Thoracic aorta (tissue), 2 donors: ENCODE data around the gene ZDHHC8. TPM values are rescaled to one million over a fixed set of nuclear protein-coding genes. Genes with fewer than 3 reads are reported as not detected.

Experiments used
- ATAC-seq: fragments of 150-250 bp; one replicate; pipeline ENCODE4 v1.8.0; 2017; ENCODE audit warnings: low read depth; ENCODE audit not compliant: insufficient number of reproducible peaks, low FRiP score
- DNase-seq: peaks from one replicate; pipeline ENCODE4 v3.0.0-alpha.2; 2020; ENCODE audit warnings: low spot score
- H3K27ac ChIP-seq, 2 donors: fragments of 200-600 bp; sonication (generic); 1 replicate in 1 of 2; 2 replicates in 1 of 2; pipeline ENCODE4 v1.5.1; 2016; ENCODE audit warnings: mild to moderate bottlenecking in 2 of 2, moderate library complexity in 2 of 2
- H3K27me3 ChIP-seq: fragments of 200-600 bp; sonication (generic); replicated peaks from 2 replicates; pipeline ENCODE4 v1.6.0; 2016; ENCODE audit warnings: mild to moderate bottlenecking; ENCODE audit not compliant: insufficient read depth
- H3K36me3 ChIP-seq: fragments of 200-600 bp; sonication (generic); one replicate; pipeline ENCODE4 v1.5.1; 2016
- H3K4me1 ChIP-seq, 2 donors: fragments of 200-600 bp; sonication (generic); 1 replicate in 1 of 2; 2 replicates in 1 of 2; pipeline versions ENCODE4 v1.5.1 to v1.6.0; 2016; ENCODE audit warnings: low read depth in 2 of 2, mild to moderate bottlenecking in 1 of 2; ENCODE audit not compliant: control insufficient read depth in 1 of 2
- H3K4me3 ChIP-seq: fragments of 200-600 bp; sonication (generic); 2 replicates; pipeline ENCODE4 v1.5.1; 2016; ENCODE audit warnings: mild to moderate bottlenecking
- H3K9me3 ChIP-seq: fragments of 200-600 bp; sonication (generic); 2 replicates; pipeline ENCODE4 v1.5.1; 2016
- total RNA-seq, 2 donors: library from RNA; depleted of rRNA; stranded (reverse); fragments of >200 nt; gene quantifications; one replicate each; pipeline versions ENCODE4 v1.1.0 to v1.2.3, GENCODE V29; 2016
- TF ChIP-seq, protein P1 (sequence below): fragments of 200-600 bp; sonication (generic); IDR thresholded peaks from one replicate; pipeline ENCODE4 v1.5.1; 2019; ENCODE audit warnings: antibody characterized with exemption

Gene ZDHHC8
- total RNA-seq, 2 donors from 2014 or later, result 14.8 to 49.8 TPM

DNA sequence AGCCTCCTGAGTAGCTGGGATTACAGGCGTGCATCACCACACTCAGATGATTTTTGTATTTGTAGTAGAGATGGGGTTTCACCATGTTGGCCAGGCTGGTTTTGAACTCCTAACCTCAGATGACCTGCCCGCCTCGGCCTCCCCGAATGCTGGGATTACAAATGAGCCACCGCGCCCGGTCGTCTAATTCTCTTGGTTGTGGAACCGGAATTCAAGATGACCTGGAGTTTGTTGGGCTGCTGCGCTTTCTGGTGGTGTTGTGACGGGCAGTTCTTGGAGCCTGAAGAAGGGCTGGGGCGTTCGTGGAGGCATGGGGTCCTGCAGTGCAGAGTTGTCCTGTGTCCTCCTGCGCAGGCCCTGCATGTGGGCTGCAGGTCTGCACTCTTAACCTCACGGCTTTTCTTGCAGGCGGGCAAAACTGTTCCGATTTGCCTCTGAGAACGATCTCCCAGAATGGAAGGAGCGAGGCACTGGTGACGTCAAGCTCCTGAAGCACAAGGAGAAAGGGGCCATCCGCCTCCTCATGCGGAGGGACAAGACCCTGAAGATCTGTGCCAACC lies 9.7 kb upstream of the ZDHHC8 start:
- Histone ChIP-seq H3K9me3 (no peaks in the 10 kb centered on the region), H3K27me3 (no peaks in the 10 kb centered on the region), H3K4me1 (peaks cover 4 to 15% of the 10 kb centered on the region in 2 donors), H3K27ac (no peak overlapping the region), H3K36me3 (peaks cover 22% of the 10 kb centered on the region), H3K4me3 (no peak overlapping the region)
- TF ChIP-seq, protein P1, sequence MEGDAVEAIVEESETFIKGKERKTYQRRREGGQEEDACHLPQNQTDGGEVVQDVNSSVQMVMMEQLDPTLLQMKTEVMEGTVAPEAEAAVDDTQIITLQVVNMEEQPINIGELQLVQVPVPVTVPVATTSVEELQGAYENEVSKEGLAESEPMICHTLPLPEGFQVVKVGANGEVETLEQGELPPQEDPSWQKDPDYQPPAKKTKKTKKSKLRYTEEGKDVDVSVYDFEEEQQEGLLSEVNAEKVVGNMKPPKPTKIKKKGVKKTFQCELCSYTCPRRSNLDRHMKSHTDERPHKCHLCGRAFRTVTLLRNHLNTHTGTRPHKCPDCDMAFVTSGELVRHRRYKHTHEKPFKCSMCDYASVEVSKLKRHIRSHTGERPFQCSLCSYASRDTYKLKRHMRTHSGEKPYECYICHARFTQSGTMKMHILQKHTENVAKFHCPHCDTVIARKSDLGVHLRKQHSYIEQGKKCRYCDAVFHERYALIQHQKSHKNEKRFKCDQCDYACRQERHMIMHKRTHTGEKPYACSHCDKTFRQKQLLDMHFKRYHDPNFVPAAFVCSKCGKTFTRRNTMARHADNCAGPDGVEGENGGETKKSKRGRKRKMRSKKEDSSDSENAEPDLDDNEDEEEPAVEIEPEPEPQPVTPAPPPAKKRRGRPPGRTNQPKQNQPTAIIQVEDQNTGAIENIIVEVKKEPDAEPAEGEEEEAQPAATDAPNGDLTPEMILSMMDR, result no peak
- DNase-seq (no peak), ATAC-seq (no peak)

DNA sequence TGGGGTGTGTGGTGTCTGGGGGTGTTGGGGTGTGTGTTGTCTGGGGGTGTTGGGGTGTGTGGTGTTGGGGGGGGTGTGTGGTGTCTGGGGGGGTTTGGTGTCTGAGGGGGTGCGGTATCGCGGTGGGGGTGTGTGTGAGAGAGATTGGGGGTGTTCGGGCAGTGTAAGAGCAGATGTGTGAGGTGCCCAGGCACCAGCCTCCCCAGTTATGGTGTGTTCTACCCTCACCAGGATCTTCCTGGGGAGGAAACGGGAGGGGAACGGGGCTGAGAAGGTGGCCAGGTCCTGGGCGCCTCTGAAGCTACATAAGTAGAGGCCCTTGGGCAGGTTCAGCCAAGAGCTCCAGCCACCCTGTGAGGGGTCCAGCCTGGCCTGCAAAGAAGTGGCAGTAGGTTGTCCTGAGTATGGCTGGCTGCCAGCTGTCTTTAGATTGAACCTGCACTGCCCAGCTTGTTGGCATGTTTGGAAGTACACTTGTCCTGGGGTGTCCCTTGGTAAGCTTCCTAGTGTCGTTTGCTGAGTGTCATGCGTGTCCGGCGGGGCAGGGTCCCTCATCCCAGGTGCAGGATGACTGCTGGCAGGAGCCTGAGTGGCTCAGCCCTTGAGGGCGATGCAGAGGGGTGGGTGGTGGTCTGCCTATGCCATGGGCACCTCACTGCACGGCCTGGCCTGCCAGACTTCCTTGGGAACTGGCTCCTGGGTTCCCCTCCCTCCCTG lies 8.1 kb upstream of the ZDHHC8 start:
- Histone ChIP-seq H3K27me3 (no peaks in the 10 kb centered on the region), H3K4me3 (no peak overlapping the region), H3K4me1 (peaks cover 2 to 8% of the 10 kb centered on the region in 2 donors), H3K36me3 (peaks cover 22% of the 10 kb centered on the region), H3K9me3 (no peaks in the 10 kb centered on the region), H3K27ac (no peak overlapping the region)
- ATAC-seq (no peak), DNase-seq (no peak)
- TF ChIP-seq, protein P1, result no peak

DNA sequence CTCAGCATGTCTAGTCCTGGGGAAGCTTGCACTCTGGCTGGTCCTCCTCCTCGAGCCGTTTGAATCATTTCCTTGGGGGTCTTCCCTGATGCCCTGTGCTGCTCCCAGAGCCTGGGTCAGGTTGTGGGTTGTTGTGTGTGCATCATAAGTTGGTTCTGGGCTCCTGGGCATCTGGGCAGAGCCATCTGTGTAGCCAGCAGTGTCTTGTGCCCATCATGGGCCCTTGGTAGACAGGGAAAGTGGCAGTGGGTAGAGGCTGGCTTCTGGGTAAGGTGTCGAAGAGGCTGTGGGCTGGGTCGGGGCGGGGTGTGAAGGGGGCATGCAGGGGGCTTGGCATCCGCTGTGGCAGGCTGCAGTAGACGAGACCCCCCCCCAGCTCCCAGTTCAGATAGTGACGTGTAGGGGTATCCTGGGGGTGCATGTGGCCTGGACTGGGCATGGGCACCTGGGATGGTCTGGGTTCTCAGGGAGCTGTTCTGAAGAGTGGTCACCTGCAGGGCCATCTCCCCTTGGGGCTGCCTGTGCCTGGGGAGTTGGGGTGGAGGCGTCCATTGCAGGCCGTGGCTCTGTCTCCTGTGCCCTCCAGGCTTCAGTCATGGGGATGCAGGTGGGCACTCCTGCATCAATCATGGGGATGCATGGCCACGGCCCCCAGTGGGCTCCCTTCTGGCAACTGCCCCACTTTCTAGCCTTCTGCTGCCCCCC lies 7.4 kb upstream of the ZDHHC8 start:
- Histone ChIP-seq H3K27me3 (no peaks in the 10 kb centered on the region), H3K9me3 (no peaks in the 10 kb centered on the region), H3K36me3 (peaks cover 22% of the 10 kb centered on the region), H3K4me1 (peaks cover 0 to under 1% of the 10 kb centered on the region in 2 donors), H3K27ac (no peak overlapping the region), H3K4me3 (no peak overlapping the region)
- no peak for DNase-seq
- TF ChIP-seq, protein P1, result no peak
- ATAC-seq, result no peak

DNA sequence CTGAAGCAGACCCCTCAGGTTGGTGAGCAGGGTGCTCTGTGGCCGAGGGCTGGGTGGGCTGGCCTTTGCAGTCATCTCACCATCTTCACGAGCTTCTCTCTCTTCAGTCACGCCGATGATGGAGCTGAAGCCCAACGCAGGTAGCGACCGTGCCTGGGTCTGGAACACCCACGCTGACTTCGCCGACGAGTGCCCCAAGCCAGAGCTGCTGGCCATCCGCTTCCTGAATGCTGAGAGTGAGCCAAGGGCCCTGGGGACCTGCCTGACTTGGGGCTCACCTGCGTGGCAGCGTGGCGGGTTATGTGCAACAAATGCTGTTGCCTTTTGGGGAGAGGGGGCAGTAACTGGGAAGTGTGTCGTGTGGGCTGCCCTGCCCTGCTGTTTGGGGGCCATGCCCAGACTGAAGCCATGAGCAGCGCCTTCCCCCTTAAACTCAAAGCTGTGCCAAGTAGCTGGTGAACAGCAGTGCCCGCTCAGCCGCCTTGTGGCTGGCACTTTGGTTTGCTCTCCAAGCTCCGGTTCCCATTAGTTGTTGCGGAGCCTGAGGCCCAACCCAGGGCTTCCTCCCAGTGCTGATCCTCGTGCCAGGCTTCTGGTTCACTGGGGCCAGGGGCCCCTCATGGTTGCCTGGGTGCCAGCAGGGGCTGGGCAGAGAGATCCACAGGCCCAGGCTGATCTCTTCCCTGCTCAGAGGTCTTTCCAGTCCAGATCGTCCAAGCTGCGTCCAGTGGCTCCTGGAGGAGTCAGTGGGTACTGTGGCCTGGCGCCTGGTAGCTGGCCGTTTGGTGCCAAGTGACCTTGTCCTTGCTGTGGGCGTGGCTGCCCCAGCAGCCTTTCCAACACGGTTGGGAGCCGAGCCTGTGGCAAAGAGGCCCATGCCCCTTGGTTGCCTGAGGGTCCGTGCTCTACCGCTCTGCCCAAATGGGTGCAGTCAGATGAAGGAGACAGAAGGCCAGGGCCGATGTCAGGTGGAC lies 6.1 kb upstream of the ZDHHC8 start:
- no peak overlapping the region for H3K27ac ChIP-seq
- no peaks in the 10 kb centered on the region for H3K9me3 ChIP-seq
- H3K27me3 ChIP-seq, result no peaks in the 10 kb centered on the region
- TF ChIP-seq, protein P1, result no peak
- peaks cover 0 to 6% of the 10 kb centered on the region in 2 donors for H3K4me1 ChIP-seq
- no peak overlapping the region for H3K4me3 ChIP-seq
- DNase-seq (no peak), ATAC-seq (no peak)
- peaks cover 22% of the 10 kb centered on the region for H3K36me3 ChIP-seq
